ENCODE measurements around the gene DNAJB8.
A peak's percentile ranks its signal among the peaks of the same experiment; 100 is the strongest.

DNAJB8 gene

DNA sequence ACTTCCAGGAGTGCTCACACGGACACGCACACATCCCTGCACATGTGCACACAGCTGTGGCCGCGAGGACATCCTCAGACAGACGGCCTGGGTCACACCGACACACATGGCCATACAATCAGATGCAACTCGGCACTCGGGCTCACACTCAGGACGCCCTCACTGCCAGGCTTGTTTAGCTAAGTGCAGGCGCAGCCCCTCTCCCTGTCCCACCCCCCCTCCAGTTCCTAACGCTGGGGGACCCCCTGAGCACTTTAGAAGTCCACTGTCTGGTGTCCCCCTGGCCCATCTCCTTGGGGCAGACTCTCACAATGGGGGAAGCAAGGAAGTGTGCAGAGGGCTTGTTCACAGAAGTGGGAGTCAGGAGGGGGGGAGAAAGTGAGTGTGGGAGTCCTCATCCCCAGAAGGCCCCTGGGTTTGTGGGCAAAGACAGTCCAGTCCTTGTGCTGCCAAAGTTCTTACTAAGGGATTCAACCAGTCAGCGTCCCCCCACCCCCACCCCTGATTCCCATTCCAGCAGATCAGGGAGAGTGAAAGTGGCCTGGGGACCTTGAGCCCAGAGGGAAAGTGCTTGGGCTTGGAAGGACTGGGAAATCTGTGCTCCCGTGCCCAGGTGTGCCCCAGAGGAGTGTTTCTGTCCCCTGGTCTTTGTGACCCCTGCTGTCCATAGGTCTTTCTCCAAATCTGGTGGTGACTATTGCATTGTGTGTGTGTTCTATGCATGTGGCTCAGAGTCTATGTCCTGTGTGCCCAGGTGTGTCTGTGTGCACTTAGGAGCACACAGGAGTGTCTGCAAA lies 27.1 kb upstream of the DNAJB8 start:
- no peak overlapping the region for H3K27ac ChIP-seq (ENCODE audit: low read depth, low read length)
- peaks cover 99% of the 10 kb centered on the region for H3K27me3 ChIP-seq (ENCODE audit: insufficient read depth, low read length)
- WGBS: 8% methylated on average over 12 of the region's 13 CpGs
- H3K4me1 ChIP-seq (ENCODE audit: insufficient read depth, low read length): peaks cover 22% of the 10 kb centered on the region; the same call in 1 of the 2 replicates
- no peaks in the 10 kb centered on the region for H3K9me3 ChIP-seq (ENCODE audit: insufficient read depth, low read depth, low read length)
- no peak overlapping the region for H3K9ac ChIP-seq (ENCODE audit: low read depth, low read length)
- H3K4me3 ChIP-seq (ENCODE audit: low read length): no peak overlapping the region
- H3K36me3 ChIP-seq (ENCODE audit: insufficient read depth, low read length): no peaks in the 10 kb centered on the region

DNA sequence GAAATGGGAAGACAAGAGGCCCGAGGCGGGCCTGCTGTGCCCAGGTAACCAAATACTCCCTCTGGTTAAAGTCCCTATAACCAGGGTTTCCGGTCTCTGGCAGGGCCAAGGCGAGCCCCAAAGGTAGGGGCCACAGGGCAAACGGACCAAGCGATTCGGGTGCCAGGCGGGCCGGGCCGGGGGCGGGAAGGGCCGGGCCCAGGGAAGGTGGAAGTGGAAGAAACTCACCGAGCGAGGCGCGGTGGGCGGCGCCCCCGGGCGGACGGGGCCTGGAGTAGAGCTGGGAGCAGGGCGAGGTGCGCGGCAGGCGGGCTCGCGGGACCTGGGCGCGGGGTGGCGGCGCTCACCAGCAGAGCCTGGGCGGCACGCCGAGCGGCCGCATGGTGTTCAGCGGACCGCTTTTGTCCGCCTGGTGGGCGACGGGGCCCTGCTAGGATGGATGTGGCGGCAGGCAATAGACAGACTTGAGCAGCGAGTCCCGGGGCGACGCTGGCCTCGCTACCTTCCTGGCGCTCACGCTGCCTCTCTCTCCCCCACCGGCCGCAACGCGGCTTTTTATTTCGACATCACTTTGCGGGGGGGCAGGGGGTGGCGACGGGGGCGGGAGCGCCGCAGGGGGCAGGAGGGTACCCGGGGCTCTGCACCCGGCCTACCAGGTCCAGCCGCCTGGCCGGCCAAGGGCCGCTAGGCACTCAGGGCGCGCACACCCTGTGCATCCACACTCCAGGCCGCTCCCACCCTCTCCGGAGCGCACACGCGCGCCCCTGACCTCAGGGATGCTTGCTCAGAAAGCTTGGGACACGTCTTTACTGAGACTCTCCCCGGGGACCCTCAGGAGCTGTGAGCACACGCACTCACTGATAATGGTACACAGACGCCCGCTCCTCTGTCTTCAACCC lies 26.2 kb upstream of the DNAJB8 start, which contains the start of gene GATA2:
Gene GATA2 (minus strand): TSS at position 531 of the 899 bp plus-strand sequence. CDS start 6,170 bp downstream, outside the sequence.
- Histone ChIP-seq H3K27ac (ENCODE audit: low read depth, low read length) (no peak within 1 kb of the TSS), H3K4me1 (ENCODE audit: insufficient read depth, low read length) (peaks cover 22% of the 10 kb centered on the region; the same call in 1 of the 2 replicates), H3K4me3 (ENCODE audit: low read length) (peak within 1 kb of the TSS; percentile 18; the same call in 1 of the 2 replicates), H3K27me3 (ENCODE audit: insufficient read depth, low read length) (peaks cover 99% of the 10 kb centered on the region), H3K36me3 (ENCODE audit: insufficient read depth, low read length) (no peaks in the 10 kb centered on the region), H3K9me3 (ENCODE audit: insufficient read depth, low read depth, low read length) (no peaks in the 10 kb centered on the region), H3K9ac (ENCODE audit: low read depth, low read length) (no peak within 1 kb of the TSS)
- 2% methylated on average over 78 of the region's 78 CpGs for WGBS

DNA sequence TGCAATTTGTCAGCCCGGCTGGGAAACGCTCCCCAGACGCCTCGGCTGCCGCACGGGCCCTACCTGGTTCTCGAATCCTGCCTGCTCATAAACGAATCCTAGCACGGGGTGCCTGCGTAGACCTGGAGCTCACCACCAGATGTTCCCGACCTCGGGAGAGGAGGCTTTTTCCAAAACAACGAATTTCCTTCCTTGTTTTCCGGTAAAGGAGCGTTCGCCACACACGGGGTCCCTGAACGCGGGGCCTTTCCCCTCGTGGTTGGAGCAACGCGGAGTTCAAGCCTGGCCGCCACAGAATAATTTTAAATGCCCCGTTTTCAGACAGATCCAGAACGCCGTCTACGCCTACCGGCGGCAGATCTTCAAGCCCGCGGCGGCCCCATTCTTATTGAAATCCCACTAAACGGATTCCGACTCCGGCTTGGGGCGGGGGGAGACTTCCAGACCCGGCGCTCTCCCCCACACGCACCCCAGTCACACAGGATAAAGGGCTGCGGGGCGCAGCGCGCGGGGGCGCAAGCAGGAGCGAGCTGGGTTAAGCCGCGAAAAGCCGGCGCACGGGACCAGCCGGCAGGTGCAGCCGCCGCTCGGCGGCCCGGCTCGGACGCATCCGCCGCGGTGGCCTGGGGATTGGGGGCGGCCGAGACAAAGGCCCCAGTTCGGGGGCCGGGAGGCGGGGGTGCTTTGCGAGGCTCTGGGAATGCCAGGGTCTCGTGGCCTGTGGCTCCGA lies 25.4 kb upstream of the DNAJB8 start:
- peaks cover 100% of the 10 kb centered on the region for H3K27me3 ChIP-seq (ENCODE audit: insufficient read depth, low read length)
- WGBS: under 1% methylated on average over 70 of the region's 70 CpGs
- H3K9ac ChIP-seq (ENCODE audit: low read depth, low read length): no peak overlapping the region
- peaks cover 25% of the 10 kb centered on the region for H3K4me1 ChIP-seq (ENCODE audit: insufficient read depth, low read length)
- no peak overlapping the region for H3K27ac ChIP-seq (ENCODE audit: low read depth, low read length)
- H3K9me3 ChIP-seq (ENCODE audit: insufficient read depth, low read depth, low read length): no peaks in the 10 kb centered on the region
- H3K36me3 ChIP-seq (ENCODE audit: insufficient read depth, low read length): no peaks in the 10 kb centered on the region
- peak overlapping the region; percentile 17; the same call in 1 of the 2 replicates for H3K4me3 ChIP-seq (ENCODE audit: low read length)

DNA sequence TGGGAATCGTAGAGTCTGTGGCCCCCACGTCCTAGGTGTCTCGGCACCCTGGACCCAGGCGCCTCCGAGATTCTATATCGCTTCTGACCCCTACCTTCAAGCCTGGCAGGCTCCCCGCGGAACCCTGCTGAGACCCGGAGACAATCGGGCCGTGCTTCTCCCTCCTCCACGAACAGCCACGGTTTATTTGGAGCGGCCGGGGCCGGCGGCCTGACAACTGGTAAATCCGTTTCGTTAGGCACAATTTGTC lies 24.9 kb upstream of the DNAJB8 start:
- H3K9me3 ChIP-seq (ENCODE audit: insufficient read depth, low read depth, low read length): no peaks in the 10 kb centered on the region
- 1% methylated on average over 19 of the region's 19 CpGs for WGBS
- peaks cover 100% of the 10 kb centered on the region for H3K27me3 ChIP-seq (ENCODE audit: insufficient read depth, low read length)
- H3K27ac ChIP-seq (ENCODE audit: low read depth, low read length): no peak overlapping the region
- H3K4me3 ChIP-seq (ENCODE audit: low read length): no peak overlapping the region
- no peaks in the 10 kb centered on the region for H3K36me3 ChIP-seq (ENCODE audit: insufficient read depth, low read length)
- H3K9ac ChIP-seq (ENCODE audit: low read depth, low read length): no peak overlapping the region
- peaks cover 30% of the 10 kb centered on the region for H3K4me1 ChIP-seq (ENCODE audit: insufficient read depth, low read length)

DNA sequence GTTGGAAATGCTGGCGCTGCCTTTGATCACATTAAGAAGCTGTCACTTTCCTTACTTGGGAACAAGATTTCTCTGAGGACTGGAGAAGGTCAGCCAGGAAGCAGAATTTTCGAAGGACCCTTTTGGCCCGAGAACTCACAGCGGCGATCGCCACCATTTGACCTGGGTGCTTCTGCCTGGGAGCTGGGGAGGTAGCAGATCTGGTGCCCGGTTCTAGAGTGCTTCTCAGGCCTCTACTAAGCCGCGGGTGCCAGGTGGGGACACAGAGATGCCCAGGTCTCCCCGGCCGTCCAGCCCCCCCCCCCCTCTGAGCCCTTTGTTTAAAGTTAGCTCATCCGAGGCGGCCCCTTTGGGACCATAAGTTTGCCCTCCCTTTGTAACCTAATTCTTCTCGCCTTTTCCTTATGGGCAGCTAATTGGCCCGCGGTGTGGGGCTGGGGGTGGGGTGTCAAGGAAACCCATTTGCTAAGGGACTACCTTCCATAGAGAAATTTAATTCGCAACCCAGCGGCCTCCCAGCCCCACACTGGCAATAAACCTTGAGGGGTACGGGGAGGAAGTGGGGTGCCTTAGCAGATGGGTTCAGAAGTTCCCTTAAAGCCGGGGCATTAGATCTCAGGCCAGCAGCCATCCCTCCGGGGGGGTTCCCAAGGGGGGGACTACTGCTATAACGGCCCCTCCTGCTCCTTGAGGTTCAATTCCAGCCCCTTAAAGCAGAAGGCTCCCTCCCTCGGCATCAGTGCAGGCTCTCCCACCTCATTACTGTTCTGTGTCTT lies 24.4 kb upstream of the DNAJB8 start:
- H3K4me1 ChIP-seq (ENCODE audit: insufficient read depth, low read length): peaks cover 30% of the 10 kb centered on the region
- no peak overlapping the region for H3K4me3 ChIP-seq (ENCODE audit: low read length)
- no peak overlapping the region for H3K27ac ChIP-seq (ENCODE audit: low read depth, low read length)
- H3K36me3 ChIP-seq (ENCODE audit: insufficient read depth, low read length): no peaks in the 10 kb centered on the region
- H3K9me3 ChIP-seq (ENCODE audit: insufficient read depth, low read depth, low read length): no peaks in the 10 kb centered on the region
- H3K27me3 ChIP-seq (ENCODE audit: insufficient read depth, low read length): peaks cover 100% of the 10 kb centered on the region
- no peak overlapping the region for H3K9ac ChIP-seq (ENCODE audit: low read depth, low read length)
- 3% methylated on average over 21 of the region's 23 CpGs for WGBS

DNA sequence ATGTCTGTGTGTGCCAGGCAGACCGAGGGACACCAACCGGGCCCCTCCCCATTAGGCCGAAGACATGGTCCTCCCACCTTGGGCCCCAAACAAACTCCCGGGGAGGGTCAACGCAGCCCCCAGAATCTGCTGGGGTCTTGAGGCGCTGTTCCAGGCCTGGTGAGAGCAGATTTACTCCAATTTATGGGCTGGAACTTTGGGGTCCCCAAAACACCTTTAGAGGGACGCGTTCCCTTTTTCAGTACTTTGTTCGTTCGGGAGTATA lies 23.9 kb upstream of the DNAJB8 start:
- Histone ChIP-seq H3K4me3 (ENCODE audit: low read length) (no peak overlapping the region), H3K4me1 (ENCODE audit: insufficient read depth, low read length) (peaks cover 33% of the 10 kb centered on the region), H3K36me3 (ENCODE audit: insufficient read depth, low read length) (no peaks in the 10 kb centered on the region), H3K9ac (ENCODE audit: low read depth, low read length) (no peak overlapping the region), H3K27me3 (ENCODE audit: insufficient read depth, low read length) (peaks cover 100% of the 10 kb centered on the region), H3K9me3 (ENCODE audit: insufficient read depth, low read depth, low read length) (no peaks in the 10 kb centered on the region), H3K27ac (ENCODE audit: low read depth, low read length) (no peak overlapping the region)
- 2% methylated on average over 10 of the region's 10 CpGs for WGBS

DNA sequence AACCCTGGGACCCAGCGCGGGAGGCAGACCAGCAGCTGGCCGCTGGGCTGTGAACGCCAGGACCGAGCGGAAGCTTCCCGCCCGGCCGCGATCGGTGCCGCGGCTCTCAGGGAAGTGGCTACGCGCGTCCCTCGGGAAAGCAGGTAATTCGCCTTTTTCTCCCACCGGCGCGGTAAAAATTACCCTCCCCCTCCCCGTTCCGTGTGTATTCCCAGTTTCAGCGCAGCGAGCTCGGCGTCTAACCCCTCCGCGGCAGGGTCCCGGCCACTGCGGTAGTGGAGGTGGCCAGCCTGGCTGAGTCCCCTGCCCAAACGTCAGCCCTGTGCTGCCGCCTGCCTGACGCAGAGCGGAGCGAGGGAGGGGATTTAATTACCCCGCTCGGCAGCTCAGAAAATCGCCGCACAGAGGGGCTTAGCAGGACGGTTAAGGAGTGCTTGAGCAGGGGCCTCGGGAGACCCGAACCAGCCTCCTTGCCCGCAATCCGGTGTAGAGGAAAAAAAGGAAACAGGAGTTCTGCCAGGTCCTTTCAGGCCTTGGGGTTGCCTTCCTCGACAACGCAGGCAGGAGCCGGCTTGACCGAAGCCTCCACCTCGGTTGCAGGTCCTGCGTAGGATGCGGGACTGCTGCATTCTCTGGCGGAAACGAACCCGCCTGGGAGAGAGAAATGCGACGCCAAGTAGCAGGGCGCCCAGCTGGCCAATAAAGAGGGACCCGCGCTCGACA lies 23.4 kb upstream of the DNAJB8 start:
- H3K36me3 ChIP-seq (ENCODE audit: insufficient read depth, low read length): no peaks in the 10 kb centered on the region
- H3K4me1 ChIP-seq (ENCODE audit: insufficient read depth, low read length): peaks cover 38% of the 10 kb centered on the region
- H3K27me3 ChIP-seq (ENCODE audit: insufficient read depth, low read length): peaks cover 100% of the 10 kb centered on the region
- H3K27ac ChIP-seq (ENCODE audit: low read depth, low read length): no peak overlapping the region
- no peak overlapping the region for H3K9ac ChIP-seq (ENCODE audit: low read depth, low read length)
- peak overlapping the region; percentile 44 for H3K4me3 ChIP-seq (ENCODE audit: low read length)
- under 1% methylated on average over 61 of the region's 61 CpGs for WGBS
- no peaks in the 10 kb centered on the region for H3K9me3 ChIP-seq (ENCODE audit: insufficient read depth, low read depth, low read length)

DNA sequence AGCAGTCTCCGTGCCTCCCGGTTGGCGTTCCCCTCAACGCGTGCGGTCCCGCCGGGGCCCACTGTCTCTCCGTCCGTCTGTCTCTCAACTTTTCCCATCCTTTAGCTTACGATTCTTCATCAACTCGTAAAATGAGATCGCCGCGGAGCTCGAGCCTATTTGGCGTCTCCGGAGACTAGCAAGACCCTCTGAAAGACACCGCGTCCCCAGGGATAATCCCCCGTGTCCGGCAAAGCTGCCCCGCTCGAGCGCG lies 22.9 kb upstream of the DNAJB8 start:
- H3K27me3 ChIP-seq (ENCODE audit: insufficient read depth, low read length): peaks cover 100% of the 10 kb centered on the region
- peak overlapping the region; percentile 44 for H3K4me3 ChIP-seq (ENCODE audit: low read length)
- H3K9me3 ChIP-seq (ENCODE audit: insufficient read depth, low read depth, low read length): no peaks in the 10 kb centered on the region
- WGBS: 1% methylated on average over 26 of the region's 26 CpGs
- no peak overlapping the region for H3K27ac ChIP-seq (ENCODE audit: low read depth, low read length)
- peaks cover 43% of the 10 kb centered on the region for H3K4me1 ChIP-seq (ENCODE audit: insufficient read depth, low read length)
- no peak overlapping the region for H3K9ac ChIP-seq (ENCODE audit: low read depth, low read length)
- no peaks in the 10 kb centered on the region for H3K36me3 ChIP-seq (ENCODE audit: insufficient read depth, low read length)

DNA sequence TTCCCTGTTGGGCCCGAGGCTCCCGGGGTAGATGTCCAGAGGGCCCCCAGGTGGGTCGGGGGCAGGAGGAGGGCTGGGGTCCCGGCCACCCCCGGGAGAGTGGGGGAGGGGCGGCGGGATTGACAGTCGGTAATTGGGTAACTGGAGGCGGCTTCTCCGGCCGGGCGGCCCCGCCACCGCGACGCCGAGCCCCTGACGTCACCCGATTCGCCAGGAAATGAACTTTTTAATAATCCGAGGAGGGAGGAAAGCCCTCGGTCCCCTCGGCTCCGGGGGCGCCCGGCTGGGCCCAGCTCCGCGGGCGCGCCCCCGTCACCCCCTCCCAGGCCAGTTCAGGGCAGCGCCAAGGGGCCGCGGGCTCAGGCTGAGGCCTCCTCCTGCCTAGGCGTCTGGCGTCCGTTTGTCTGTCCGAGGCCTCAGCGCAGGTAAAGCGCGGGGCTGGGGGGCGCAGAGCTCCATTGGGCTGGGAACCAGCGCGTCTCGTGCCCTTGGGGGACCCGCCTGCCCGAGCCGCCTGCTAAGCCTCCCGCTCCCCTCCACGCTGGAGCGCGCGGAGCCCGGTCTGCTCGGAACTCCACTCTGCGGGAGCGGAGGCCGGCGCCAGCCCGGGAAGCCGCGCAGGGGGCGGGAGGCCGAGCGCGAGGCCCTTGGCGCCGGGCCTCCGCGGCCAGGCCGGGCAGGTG lies 22.4 kb upstream of the DNAJB8 start:
- Histone ChIP-seq H3K9ac (ENCODE audit: low read depth, low read length) (no peak overlapping the region), H3K27me3 (ENCODE audit: insufficient read depth, low read length) (peaks cover 100% of the 10 kb centered on the region), H3K27ac (ENCODE audit: low read depth, low read length) (no peak overlapping the region), H3K4me3 (ENCODE audit: low read length) (peak overlapping the region; percentile 44), H3K36me3 (ENCODE audit: insufficient read depth, low read length) (no peaks in the 10 kb centered on the region), H3K9me3 (ENCODE audit: insufficient read depth, low read depth, low read length) (no peaks in the 10 kb centered on the region), H3K4me1 (ENCODE audit: insufficient read depth, low read length) (peaks cover 48% of the 10 kb centered on the region)
- under 1% methylated on average over 71 of the region's 71 CpGs for WGBS

DNA sequence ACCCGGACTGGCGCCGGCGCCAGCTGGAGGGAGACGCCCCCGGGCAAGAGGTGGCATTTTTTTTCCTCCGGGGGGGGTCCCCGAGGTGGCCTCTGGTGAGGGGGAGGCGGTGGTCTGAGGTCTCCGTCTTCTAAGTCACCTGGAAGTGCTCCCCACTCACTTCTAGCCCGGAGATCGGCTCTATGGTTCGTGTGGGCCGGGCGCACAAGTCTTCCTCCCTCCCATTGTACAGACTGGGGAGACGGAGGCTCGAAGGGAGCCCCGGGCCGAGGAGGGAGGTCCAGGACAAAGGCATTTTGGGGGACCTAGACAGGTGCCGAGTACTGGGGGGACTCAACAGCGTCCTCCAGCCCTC lies 21.9 kb upstream of the DNAJB8 start:
- Histone ChIP-seq H3K4me1 (ENCODE audit: insufficient read depth, low read length) (peaks cover 51% of the 10 kb centered on the region), H3K27ac (ENCODE audit: low read depth, low read length) (no peak overlapping the region), H3K9ac (ENCODE audit: low read depth, low read length) (no peak overlapping the region), H3K27me3 (ENCODE audit: insufficient read depth, low read length) (peaks cover 100% of the 10 kb centered on the region), H3K36me3 (ENCODE audit: insufficient read depth, low read length) (no peaks in the 10 kb centered on the region), H3K9me3 (ENCODE audit: insufficient read depth, low read depth, low read length) (no peaks in the 10 kb centered on the region), H3K4me3 (ENCODE audit: low read length) (peak overlapping the region; percentile 44)
- 2% methylated on average over 19 of the region's 21 CpGs for WGBS

Data from HUES64 (cell line).